Measurements from ENCODE around the gene HSPB6. TPM values are rescaled to one million over a fixed set of nuclear protein-coding genes. Genes with fewer than 3 reads are reported as not detected.

HSPB6 gene
- total and polyA plus RNA-seq, 4 donors, result 13.2 to 44.8 (median 24.5) TPM

GRCh38 chr19:35722461-35722860, 34.4 kb downstream of the HSPB6 start:
- Histone ChIP-seq H3K36me3 (ENCODE audit: control insufficient read depth in 4 of 4, insufficient read depth in 4 of 4, low read length in 4 of 4) (peaks cover 9 to 68% (median 36%) of the 10 kb centered on the region in 4 donors), H3K4me3 (no peak overlapping the region), H3K27ac (ENCODE audit: low read depth in 1 of 2, low read length in 1 of 2) (no peak overlapping the region), H3K9ac (ENCODE audit: insufficient read depth in 1 of 2, low read length in 2 of 2) (no peak overlapping the region), H3K4me1 (ENCODE audit: control insufficient read depth in 5 of 5, insufficient read depth in 5 of 5, low read length in 5 of 5) (peaks cover 0 to 10% (median 8%) of the 10 kb centered on the region in 5 donors), H3K9me3 (ENCODE audit: control insufficient read depth in 4 of 4, insufficient read depth in 3 of 4, low read length in 3 of 4) (no peaks in the 10 kb centered on the region), H3K27me3 (ENCODE audit: control insufficient read depth in 3 of 3, insufficient read depth in 3 of 3, low read length in 2 of 3) (no peaks in the 10 kb centered on the region)
- DNase-seq, result no peak
- no peak for ATAC-seq (ENCODE audit: insufficient read depth, low FRiP score)
- WGBS, 2 donors, result 94 to 99% methylated on average over 14 of the region's 14 CpGs
- no peak for TF ChIP-seq CTCF (IDR thresholded peaks at IDR 0.05; ENCODE audit: control extremely low read depth, extremely low read depth)

GRCh38 chr19:35721374-35721773, 35.5 kb downstream of the HSPB6 start:
- WGBS, 2 donors, result 93 to 95% methylated on average over 15 to 16 of the region's 16 CpGs
- Histone ChIP-seq H3K9me3 (ENCODE audit: control insufficient read depth in 4 of 4, insufficient read depth in 3 of 4, low read length in 3 of 4) (peaks cover 0 to 1% (median 0%) of the 10 kb centered on the region in 4 donors), H3K27ac (ENCODE audit: low read depth in 1 of 2, low read length in 1 of 2) (no peak overlapping the region), H3K4me3 (no peak overlapping the region), H3K4me1 (ENCODE audit: control insufficient read depth in 5 of 5, insufficient read depth in 5 of 5, low read length in 5 of 5) (peaks cover 0 to 13% (median 8%) of the 10 kb centered on the region in 5 donors), H3K9ac (ENCODE audit: insufficient read depth in 1 of 2, low read length in 2 of 2) (no peak overlapping the region), H3K36me3 (ENCODE audit: control insufficient read depth in 4 of 4, insufficient read depth in 4 of 4, low read length in 4 of 4) (peaks cover 9 to 59% (median 32%) of the 10 kb centered on the region in 4 donors), H3K27me3 (ENCODE audit: control insufficient read depth in 3 of 3, insufficient read depth in 3 of 3, low read length in 2 of 3) (no peaks in the 10 kb centered on the region)
- DNase-seq (no peak), ATAC-seq (ENCODE audit: insufficient read depth, low FRiP score) (no peak)
- TF ChIP-seq CTCF (IDR thresholded peaks at IDR 0.05; ENCODE audit: control extremely low read depth, extremely low read depth), result no peak

- peaks cover 9 to 52% (median 27%) of the 10 kb centered on the region in 4 donors for H3K36me3 ChIP-seq (ENCODE audit: control insufficient read depth in 4 of 4, insufficient read depth in 4 of 4, low read length in 4 of 4)
- H3K4me3 ChIP-seq, result no peak overlapping the region
- WGBS, 2 donors, result 90 to 96% methylated on average over 16 to 17 of the region's 17 CpGs
- ATAC-seq (ENCODE audit: insufficient read depth, low FRiP score), result no peak
- peaks cover 0 to 20% (median 14%) of the 10 kb centered on the region in 5 donors for H3K4me1 ChIP-seq (ENCODE audit: control insufficient read depth in 5 of 5, insufficient read depth in 5 of 5, low read length in 5 of 5)
- H3K9ac ChIP-seq (ENCODE audit: insufficient read depth in 1 of 2, low read length in 2 of 2), result no peak overlapping the region
- H3K27ac ChIP-seq (ENCODE audit: low read depth in 1 of 2, low read length in 1 of 2), result no peak overlapping the region
- peaks cover 0 to 1% (median 0%) of the 10 kb centered on the region in 4 donors for H3K9me3 ChIP-seq (ENCODE audit: control insufficient read depth in 4 of 4, insufficient read depth in 3 of 4, low read length in 3 of 4)
- no peak for TF ChIP-seq CTCF (IDR thresholded peaks at IDR 0.05; ENCODE audit: control extremely low read depth, extremely low read depth)
- H3K27me3 ChIP-seq (ENCODE audit: control insufficient read depth in 3 of 3, insufficient read depth in 3 of 3, low read length in 2 of 3), result no peaks in the 10 kb centered on the region
- DNase-seq, result no peak
Observed at GRCh38 chr19:35720648-35721047, 36.2 kb downstream of the HSPB6 start.

- no peak overlapping the region for H3K9ac ChIP-seq (ENCODE audit: insufficient read depth in 1 of 2, low read length in 2 of 2)
Observed at GRCh38 chr19:35720163-35720524, 36.7 kb downstream of the HSPB6 start.

More at GRCh38 chr19:35720163-35720524, 36.7 kb downstream of the HSPB6 start:
- peaks cover 0 to 23% (median 15%) of the 10 kb centered on the region in 5 donors for H3K4me1 ChIP-seq (ENCODE audit: control insufficient read depth in 5 of 5, insufficient read depth in 5 of 5, low read length in 5 of 5)
- no peak overlapping the region for H3K4me3 ChIP-seq
- no peak overlapping the region for H3K27ac ChIP-seq (ENCODE audit: low read depth in 1 of 2, low read length in 1 of 2)
- DNase-seq, result no peak
- peaks cover 0 to 1% (median 0%) of the 10 kb centered on the region in 4 donors for H3K9me3 ChIP-seq (ENCODE audit: control insufficient read depth in 4 of 4, insufficient read depth in 3 of 4, low read length in 3 of 4)
- WGBS, 2 donors, result 93% methylated on average over 9 of the region's 9 CpGs
- no peak for ATAC-seq (ENCODE audit: insufficient read depth, low FRiP score)
- H3K36me3 ChIP-seq (ENCODE audit: control insufficient read depth in 4 of 4, insufficient read depth in 4 of 4, low read length in 4 of 4), result peaks cover 9 to 47% (median 25%) of the 10 kb centered on the region in 4 donors
- no peak for TF ChIP-seq CTCF (IDR thresholded peaks at IDR 0.05; ENCODE audit: control extremely low read depth, extremely low read depth)
- no peaks in the 10 kb centered on the region for H3K27me3 ChIP-seq (ENCODE audit: control insufficient read depth in 3 of 3, insufficient read depth in 3 of 3, low read length in 2 of 3)

All from lung (tissue), 12 donors.